GM21717 (cell line): Measurements from ENCODE around the gene POTEF.
"Not testable (repeated sequence)": the region's sequence is repeated elsewhere in the genome, so short reads cannot be mapped to it uniquely, and the experiment has no call there.

ENCODE experiments used
- ATAC-seq: cut with Tn5 transposase; IDR thresholded peaks from one replicate; pipeline ENCODE4 v1.9.1; 2021; ENCODE audit warnings: mild to moderate bottlenecking, moderate library complexity; ENCODE audit not compliant: unreplicated experiment

The POTEF gene

GRCh38 chr2:130152816-130153595 lies 24.0 kb upstream of the POTEF start:
- ATAC-seq = no peak

DNA sequence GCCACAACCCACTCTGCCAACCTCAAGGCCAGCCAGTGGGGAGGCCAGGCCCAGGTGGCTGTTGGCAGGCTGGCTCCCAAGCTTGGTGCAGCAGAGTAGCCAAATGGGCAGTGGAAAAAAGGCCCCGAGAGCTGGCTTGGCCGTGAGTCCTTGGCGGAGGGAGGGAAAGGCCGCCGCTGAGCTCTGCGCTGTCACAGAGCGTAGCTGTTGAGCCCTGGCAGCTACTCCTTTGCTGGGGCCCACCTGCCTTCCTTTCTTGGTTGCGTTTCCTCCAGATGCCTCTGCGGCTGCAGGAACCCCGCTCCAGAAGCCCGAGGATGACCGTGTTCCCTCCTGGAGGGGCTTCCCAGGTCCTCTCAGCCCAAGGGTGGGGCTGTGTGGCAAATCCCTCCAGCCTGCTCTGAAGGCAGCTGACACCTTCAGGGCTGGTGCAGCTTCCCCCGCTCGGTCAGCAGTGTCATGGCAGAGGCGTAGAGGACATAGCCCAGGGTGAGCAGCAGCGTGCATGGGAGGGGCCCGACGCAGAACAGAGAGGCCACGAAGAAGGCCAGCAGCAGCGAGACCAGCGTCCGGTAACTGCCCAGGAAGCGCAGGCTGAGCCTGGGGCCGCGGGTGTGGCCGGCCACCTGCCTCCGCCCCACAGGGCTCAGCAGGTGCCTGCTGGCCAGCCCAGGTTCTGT lies 23.3 kb upstream of the POTEF start:
- not testable (repeated sequence) for ATAC-seq

GRCh38 chr2:130151145-130151512 lies 22.1 kb upstream of the POTEF start:
- not testable (repeated sequence) for ATAC-seq

DNA sequence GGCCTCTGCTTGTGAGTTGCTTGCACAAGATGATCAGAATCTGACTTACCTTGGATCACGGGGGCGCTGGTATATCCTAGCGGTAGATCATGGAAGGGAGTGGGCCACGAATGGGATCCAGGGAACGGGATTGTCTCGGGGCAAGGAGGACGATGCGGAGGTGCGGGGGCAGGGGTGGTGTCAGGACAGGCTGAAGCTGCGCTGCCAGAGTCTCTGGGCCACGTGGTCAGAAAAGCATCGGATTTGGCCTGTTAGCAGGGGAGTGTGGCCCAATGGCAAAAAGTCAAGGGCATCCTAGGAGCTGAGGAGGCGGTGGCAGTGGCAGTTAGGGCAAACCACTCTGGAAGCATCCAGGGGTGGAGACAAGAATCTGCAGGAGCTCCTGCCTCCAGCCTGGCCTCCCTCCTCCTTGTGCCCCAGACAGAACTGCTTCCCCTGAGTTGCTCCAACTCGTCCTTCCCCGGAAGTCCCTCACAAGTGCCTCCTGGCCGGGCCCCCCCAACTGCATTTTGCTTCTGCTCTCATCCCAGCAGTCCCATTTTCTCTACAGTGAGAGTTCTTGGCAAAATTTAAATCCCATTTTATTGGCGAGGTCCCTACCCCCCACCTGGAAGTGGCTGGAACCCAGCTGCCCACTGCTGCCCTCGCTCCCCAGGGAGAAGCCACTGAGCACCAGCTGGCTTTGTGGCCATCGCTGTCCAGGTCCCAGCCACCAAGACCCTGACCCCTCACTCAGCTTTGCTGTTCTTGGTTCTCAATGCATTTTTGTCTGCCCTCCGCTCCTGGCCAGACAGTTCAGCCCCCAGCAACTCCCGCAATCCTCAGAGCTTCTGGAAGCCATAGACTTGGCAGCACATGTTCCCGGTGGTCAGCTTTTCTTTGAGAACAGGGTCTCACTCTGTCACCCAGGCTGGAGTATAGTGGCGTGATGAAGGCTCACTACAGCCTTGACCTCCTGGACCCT lies 21.4 kb upstream of the POTEF start:
- ATAC-seq = no peak

DNA sequence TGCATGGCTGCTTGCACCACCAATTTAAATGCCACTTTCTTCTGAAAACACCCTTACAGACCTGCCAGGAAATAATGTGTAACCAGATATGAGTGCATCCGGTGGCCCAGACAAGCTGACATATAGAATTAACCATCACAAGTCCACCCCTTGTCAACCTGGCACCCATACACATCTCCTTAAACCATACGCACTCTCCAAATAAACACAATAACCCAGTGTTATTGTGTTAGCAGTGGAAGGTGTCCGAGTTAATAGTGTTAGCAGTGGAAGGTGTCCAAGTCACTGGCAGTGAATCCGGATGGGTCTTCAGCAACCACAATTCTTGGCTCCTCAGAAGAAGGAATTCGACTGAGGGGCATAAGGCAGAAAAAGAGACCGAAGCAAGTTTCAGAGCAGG lies 19.5 kb upstream of the POTEF start:
- ATAC-seq = not testable (repeated sequence)

DNA sequence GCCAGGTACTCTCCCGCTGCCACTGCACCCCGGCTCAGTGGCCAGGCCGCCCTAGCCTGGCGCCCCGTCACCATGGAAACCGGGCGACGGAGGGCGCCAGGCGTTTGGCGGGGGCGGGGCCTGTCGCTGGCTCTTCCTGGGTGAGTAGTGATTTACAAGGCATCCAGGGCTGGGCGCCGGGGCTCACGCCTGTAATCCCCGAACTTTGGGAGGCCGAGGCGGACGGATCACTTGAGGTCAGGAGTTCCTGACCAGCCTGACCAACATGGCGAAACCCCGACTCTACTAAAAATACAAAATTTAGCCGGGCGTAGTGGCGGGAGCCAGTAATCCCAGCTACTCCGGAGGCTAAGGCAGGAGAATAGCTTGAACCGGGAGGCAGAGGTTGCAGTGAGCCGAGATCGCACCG lies 16.0 kb upstream of the POTEF start, which contains the start of gene CCDC74B:
Gene CCDC74B (minus strand): TSS at position 107 of the 409 bp plus-strand sequence. CDS start 116 bp downstream, outside the sequence.
- ATAC-seq = peak; percentile 89

DNA sequence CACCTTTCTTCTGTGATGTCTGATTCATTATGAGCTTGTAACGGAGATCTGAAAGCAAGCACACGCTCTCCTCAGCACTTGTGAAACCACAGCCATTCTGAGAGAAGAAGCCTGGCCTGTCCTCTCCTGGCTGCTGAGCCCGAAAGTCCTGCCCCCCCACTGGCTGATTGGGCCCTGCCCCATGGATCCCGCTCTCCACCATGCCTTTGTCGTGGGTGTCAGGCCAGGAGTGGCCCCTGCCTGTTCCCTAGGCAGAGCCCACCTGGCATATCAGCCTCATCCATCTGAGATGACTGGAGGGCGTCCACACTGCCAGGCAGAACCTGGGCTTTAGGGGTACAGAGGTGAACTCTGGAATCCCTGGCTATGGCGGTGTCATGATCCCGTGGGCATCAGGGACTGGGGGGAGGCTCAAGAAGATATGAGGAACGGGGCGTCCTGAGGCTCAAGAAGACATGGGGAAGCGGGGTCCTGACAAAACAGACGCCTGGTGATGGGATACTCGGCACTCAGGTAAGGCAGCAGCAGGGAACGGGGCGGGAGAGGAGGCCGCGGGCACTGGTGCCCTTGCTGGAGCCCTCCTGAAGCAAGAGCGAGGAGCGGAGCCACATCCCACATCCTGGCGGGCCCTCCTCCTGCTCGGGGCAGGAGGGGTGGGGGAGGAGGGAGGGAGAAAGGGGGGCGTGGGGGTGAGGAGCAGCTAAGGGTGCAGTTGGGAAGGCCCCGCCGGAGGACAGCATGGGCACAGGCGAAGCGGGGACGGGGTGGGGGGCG lies 14.4 kb upstream of the POTEF start:
- not testable (repeated sequence) for ATAC-seq

- not testable (repeated sequence) for ATAC-seq
Observed at GRCh38 chr2:130142396-130143265, 13.6 kb upstream of the POTEF start.

DNA sequence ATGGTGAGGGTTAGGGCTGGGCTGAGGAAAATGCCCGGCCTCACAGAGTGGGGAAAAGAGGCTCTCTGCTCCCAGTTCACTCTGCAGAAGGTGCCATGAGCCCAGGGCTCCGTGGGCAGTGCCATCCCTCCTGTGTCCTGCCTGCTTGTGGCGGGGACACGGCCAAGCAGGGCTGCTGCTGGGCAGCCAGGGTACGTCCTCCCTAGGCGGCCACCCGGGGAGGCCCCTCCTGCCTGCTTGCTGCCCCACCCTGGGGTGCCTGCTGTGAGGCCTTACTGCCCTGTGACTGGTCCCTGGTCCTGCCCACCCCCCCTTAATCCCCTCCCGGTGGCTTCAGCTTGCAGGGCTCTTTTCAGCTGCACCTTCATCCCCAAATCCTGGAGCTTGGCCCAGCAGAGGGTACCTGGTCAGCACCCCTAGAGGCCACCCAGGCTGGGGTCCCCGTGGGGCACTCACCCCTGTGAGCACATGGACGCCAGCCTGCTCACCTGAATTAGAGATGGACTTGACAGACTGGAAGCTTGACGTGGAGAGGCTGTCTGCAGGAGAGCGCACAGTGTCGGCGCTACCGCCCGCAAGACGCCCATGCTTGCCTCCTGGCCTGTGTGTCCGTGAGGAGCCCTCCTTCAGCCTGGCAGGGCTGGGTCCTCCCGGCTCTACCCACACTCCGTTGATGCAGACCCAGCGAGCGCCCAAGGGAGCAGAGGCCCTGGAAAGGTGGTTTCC lies 12.8 kb upstream of the POTEF start:
- not testable (repeated sequence) for ATAC-seq

- ATAC-seq = not testable (repeated sequence)
Observed at GRCh38 chr2:130141002-130141401, 12.0 kb upstream of the POTEF start.

- not testable (repeated sequence) for ATAC-seq
Observed at GRCh38 chr2:130140516-130140915, 11.5 kb upstream of the POTEF start.

DNA sequence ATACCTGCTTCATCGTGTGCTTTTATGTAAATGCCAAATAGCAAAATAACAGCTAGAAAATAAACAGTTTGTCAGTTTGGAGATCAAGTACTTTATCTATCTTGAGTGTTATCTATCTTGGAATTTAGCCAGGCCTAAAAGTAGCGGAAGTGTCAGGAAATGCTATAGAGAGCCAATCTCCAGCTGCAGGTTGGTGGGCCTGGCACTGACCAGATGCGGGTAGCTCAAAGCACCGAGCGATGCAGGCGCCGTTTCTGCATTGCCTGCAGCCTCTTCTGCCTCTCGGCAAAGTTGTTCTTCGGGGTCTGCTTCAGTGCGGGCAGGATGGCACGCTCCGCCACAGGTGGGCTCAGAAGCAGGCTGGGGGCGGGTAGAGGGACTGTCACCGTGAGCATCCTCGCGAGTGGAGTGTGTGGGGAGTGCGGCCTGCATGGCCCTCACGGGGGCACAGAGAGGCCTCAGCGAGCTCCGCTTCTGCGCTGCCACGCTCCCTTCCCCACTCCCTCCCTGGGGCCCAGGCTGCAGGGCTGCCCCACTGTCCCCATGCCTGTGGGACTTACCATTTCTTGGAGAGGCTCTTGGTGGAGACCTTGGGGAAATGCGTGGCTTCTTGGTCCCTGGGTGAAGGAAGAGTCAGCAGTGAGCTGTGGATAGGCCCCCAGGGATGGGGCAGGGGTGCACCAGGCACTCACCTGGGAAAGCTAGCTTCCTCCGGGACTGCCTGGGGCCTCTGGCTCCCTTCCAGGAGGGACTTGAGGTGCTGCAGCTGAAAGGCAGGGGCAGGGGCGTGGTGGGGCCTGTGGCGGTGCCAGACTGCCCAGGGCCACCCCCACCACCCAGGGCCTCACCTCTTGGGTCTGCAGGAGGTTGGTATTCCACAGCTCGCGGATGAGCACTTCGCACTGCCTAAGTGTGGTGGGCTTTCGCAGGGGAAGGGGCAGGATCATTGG lies 10.6 kb upstream of the POTEF start:
- not testable (repeated sequence) for ATAC-seq

DNA sequence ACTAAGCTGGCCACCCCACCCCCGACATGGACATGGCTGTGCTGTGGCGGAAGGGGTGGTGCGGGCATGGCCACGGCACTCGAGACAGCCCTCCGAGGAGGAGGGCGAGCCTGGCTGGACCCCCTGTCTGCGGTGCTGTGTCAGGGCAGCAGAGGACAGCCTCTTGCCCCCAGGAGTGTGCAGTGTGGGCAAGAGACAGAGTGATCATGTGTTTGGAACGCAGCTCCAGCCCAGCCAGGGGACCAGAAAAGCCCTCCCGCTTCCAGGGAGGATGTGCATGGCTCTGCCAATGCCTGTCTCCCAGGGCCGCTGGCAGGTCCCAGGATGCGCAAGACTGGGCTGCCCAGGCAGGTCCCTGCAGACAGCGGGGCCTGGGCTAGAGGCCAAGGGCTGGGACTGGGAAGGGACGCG lies 9.8 kb upstream of the POTEF start:
- not testable (repeated sequence) for ATAC-seq

DNA sequence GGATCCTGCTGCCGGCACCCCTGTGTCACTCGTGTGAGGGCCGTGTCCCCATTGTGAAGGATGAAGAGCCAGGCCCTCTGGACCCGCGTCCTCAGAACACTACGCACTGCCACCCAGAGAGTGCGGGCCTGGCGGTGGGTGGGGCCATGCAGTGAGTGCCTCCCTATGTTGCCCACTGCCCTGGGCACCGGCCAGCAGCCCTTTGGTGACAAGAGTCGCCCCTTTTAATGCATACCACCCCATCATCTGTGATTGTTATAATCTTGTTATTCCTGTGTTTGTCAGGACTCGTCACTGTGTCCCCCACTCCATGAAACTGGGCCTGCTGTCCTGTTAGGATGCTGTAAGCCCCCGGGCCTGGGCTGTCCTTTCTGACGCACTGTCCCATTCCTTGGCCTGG lies 9.3 kb upstream of the POTEF start:
- not testable (repeated sequence) for ATAC-seq

GRCh38 chr2:130137118-130137517 lies 8.1 kb upstream of the POTEF start:
- ATAC-seq = not testable (repeated sequence)

DNA sequence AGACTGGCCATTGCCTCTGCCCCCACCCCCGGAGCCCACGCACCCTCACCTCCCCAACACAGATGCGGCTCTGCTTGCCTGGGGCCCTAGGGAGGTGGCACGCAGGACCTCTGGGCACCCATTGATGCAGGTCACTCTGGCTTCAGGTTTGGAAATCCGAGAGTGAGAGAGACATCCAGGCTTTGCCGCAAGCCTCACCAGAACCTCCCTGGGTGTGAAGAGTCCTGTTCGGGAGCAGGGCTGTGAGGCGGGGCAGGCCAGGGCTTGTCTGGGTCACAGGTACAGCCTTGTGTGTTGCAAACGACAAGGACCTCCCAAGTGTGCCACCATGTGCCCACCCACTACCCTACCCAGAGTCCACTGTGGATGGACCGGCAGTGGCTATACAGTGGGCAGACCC lies 7.5 kb upstream of the POTEF start:
- not testable (repeated sequence) for ATAC-seq
